T-helper 2 cell treated with Interferon-gamma antibody and Interleukin-4, amounts not matched to agents 5 μg/mL and 100 μg/mL, for 36 hours (primary cell): Measurements from ENCODE around the gene ROBO2.

ENCODE experiments used
- DNase-seq: peaks from one replicate; pipeline ENCODE4 v3.0.0; 2021; ENCODE audit warnings: low spot score
- H3K27ac Mint-ChIP-seq: one replicate; pipeline ENCODE4 v1.8.0; 2021; ENCODE audit warnings: mild to moderate bottlenecking, mixed read lengths
- H3K27me3 Mint-ChIP-seq: one replicate; pipeline ENCODE4 v1.8.0; 2021; ENCODE audit warnings: low read depth, mixed read lengths
- H3K36me3 Mint-ChIP-seq: one replicate; pipeline ENCODE4 v1.8.0; 2021; ENCODE audit warnings: low read depth, mixed read lengths
- H3K4me1 Mint-ChIP-seq: one replicate; pipeline ENCODE4 v1.8.0; 2021; ENCODE audit warnings: low read depth, mixed read lengths
- H3K4me3 Mint-ChIP-seq: one replicate; pipeline ENCODE4 v1.8.0; 2022; ENCODE audit warnings: mild to moderate bottlenecking, moderate library complexity, mixed read lengths
- H3K9me3 Mint-ChIP-seq: one replicate; pipeline ENCODE4 v1.8.0; 2021; ENCODE audit warnings: mixed read lengths

The ROBO2 gene

GRCh38 chr3:77039606-77040171, at the start of gene ROBO2:
TSS of gene ROBO2 (plus strand) at chr3:77040099. CDS start at chr3:77040786, 687 bp downstream.
- Mint-ChIP-seq H3K4me3 (no peak within 1 kb of the TSS), H3K4me1 (no peaks in the 10 kb centered on the region), H3K27ac (no peak within 1 kb of the TSS), H3K9me3 (no peaks in the 10 kb centered on the region), H3K27me3 (peaks cover 22% of the 10 kb centered on the region), H3K36me3 (no peaks in the 10 kb centered on the region)
- no peak for DNase-seq

GRCh38 chr3:76990606-76991005, 49.3 kb upstream of the ROBO2 start:
- Mint-ChIP-seq H3K4me1 (no peaks in the 10 kb centered on the region), H3K27ac (no peak overlapping the region), H3K27me3 (no peaks in the 10 kb centered on the region), H3K36me3 (no peaks in the 10 kb centered on the region), H3K9me3 (peaks cover 12% of the 10 kb centered on the region), H3K4me3 (no peak overlapping the region)
- DNase-seq, result no peak

- H3K4me1 Mint-ChIP-seq, result no peaks in the 10 kb centered on the region
- no peak overlapping the region for H3K27ac Mint-ChIP-seq
- H3K27me3 Mint-ChIP-seq, result no peaks in the 10 kb centered on the region
- no peak for DNase-seq
- no peaks in the 10 kb centered on the region for H3K36me3 Mint-ChIP-seq
- no peak overlapping the region for H3K4me3 Mint-ChIP-seq
- peaks cover 12% of the 10 kb centered on the region for H3K9me3 Mint-ChIP-seq
Observed at GRCh38 chr3:76991165-76991564, 48.7 kb upstream of the ROBO2 start.

GRCh38 chr3:76997733-76998132, 42.2 kb upstream of the ROBO2 start:
- Mint-ChIP-seq H3K9me3 (no peaks in the 10 kb centered on the region), H3K4me1 (no peaks in the 10 kb centered on the region)

GRCh38 chr3:76998555-76998954, 41.3 kb upstream of the ROBO2 start:
- Mint-ChIP-seq H3K27me3 (no peaks in the 10 kb centered on the region), H3K4me3 (no peak overlapping the region), H3K4me1 (no peaks in the 10 kb centered on the region), H3K27ac (no peak overlapping the region), H3K9me3 (no peaks in the 10 kb centered on the region), H3K36me3 (no peaks in the 10 kb centered on the region)
- no peak for DNase-seq

More at GRCh38 chr3:76997733-76998132, 42.2 kb upstream of the ROBO2 start:
- H3K27ac Mint-ChIP-seq, result no peak overlapping the region
- no peak for DNase-seq
- H3K36me3 Mint-ChIP-seq, result no peaks in the 10 kb centered on the region
- no peak overlapping the region for H3K4me3 Mint-ChIP-seq
- no peaks in the 10 kb centered on the region for H3K27me3 Mint-ChIP-seq

GRCh38 chr3:77001062-77001701, 38.7 kb upstream of the ROBO2 start:
- H3K27me3 Mint-ChIP-seq, result no peaks in the 10 kb centered on the region

GRCh38 chr3:77014226-77014625, 25.7 kb upstream of the ROBO2 start:
- H3K36me3 Mint-ChIP-seq, result no peaks in the 10 kb centered on the region
- H3K27me3 Mint-ChIP-seq, result no peaks in the 10 kb centered on the region
- no peak overlapping the region for H3K4me3 Mint-ChIP-seq
- H3K4me1 Mint-ChIP-seq, result no peaks in the 10 kb centered on the region
- DNase-seq, result no peak
- H3K9me3 Mint-ChIP-seq, result peaks cover 22% of the 10 kb centered on the region
- no peak overlapping the region for H3K27ac Mint-ChIP-seq

More at GRCh38 chr3:77001062-77001701, 38.7 kb upstream of the ROBO2 start:
- no peak for DNase-seq
- H3K27ac Mint-ChIP-seq, result no peak overlapping the region
- H3K4me3 Mint-ChIP-seq, result no peak overlapping the region
- no peaks in the 10 kb centered on the region for H3K4me1 Mint-ChIP-seq
- peaks cover 6% of the 10 kb centered on the region for H3K9me3 Mint-ChIP-seq
- no peaks in the 10 kb centered on the region for H3K36me3 Mint-ChIP-seq

- DNase-seq, result no peak
- no peaks in the 10 kb centered on the region for H3K4me1 Mint-ChIP-seq
- H3K27me3 Mint-ChIP-seq, result no peaks in the 10 kb centered on the region
- H3K27ac Mint-ChIP-seq, result no peak overlapping the region
- H3K36me3 Mint-ChIP-seq, result no peaks in the 10 kb centered on the region
- no peak overlapping the region for H3K4me3 Mint-ChIP-seq
- peaks cover 24% of the 10 kb centered on the region for H3K9me3 Mint-ChIP-seq
Observed at GRCh38 chr3:77025471-77025870, 14.4 kb upstream of the ROBO2 start.

GRCh38 chr3:77026904-77027634, 12.8 kb upstream of the ROBO2 start:
- H3K36me3 Mint-ChIP-seq, result no peaks in the 10 kb centered on the region

GRCh38 chr3:77028005-77028404, 11.9 kb upstream of the ROBO2 start:
- H3K4me3 Mint-ChIP-seq, result no peak overlapping the region
- H3K36me3 Mint-ChIP-seq, result no peaks in the 10 kb centered on the region
- H3K27ac Mint-ChIP-seq, result no peak overlapping the region
- H3K9me3 Mint-ChIP-seq, result peaks cover 26% of the 10 kb centered on the region
- H3K27me3 Mint-ChIP-seq, result no peaks in the 10 kb centered on the region
- H3K4me1 Mint-ChIP-seq, result no peaks in the 10 kb centered on the region
- DNase-seq, result no peak

More at GRCh38 chr3:77026904-77027634, 12.8 kb upstream of the ROBO2 start:
- no peak for DNase-seq
- Mint-ChIP-seq H3K27ac (no peak overlapping the region), H3K4me3 (no peak overlapping the region), H3K9me3 (peaks cover 29% of the 10 kb centered on the region), H3K4me1 (no peaks in the 10 kb centered on the region), H3K27me3 (no peaks in the 10 kb centered on the region)

- H3K9me3 Mint-ChIP-seq, result no peaks in the 10 kb centered on the region
- peaks cover 22% of the 10 kb centered on the region for H3K27me3 Mint-ChIP-seq
- no peak overlapping the region for H3K27ac Mint-ChIP-seq
- no peaks in the 10 kb centered on the region for H3K36me3 Mint-ChIP-seq
- DNase-seq, result no peak
- no peaks in the 10 kb centered on the region for H3K4me1 Mint-ChIP-seq
- no peak overlapping the region for H3K4me3 Mint-ChIP-seq
Observed at GRCh38 chr3:77038468-77038929, 1.4 kb upstream of the ROBO2 start.

- no peak overlapping the region for H3K27ac Mint-ChIP-seq
- no peaks in the 10 kb centered on the region for H3K4me1 Mint-ChIP-seq
- H3K27me3 Mint-ChIP-seq, result peaks cover 22% of the 10 kb centered on the region
- H3K4me3 Mint-ChIP-seq, result no peak overlapping the region
- no peaks in the 10 kb centered on the region for H3K36me3 Mint-ChIP-seq
- no peaks in the 10 kb centered on the region for H3K9me3 Mint-ChIP-seq
- DNase-seq, result no peak
Observed at GRCh38 chr3:77038930-77039605, 831 bp upstream of the ROBO2 start.

- no peak overlapping the region for H3K4me3 Mint-ChIP-seq
- H3K36me3 Mint-ChIP-seq, result no peaks in the 10 kb centered on the region
- H3K27me3 Mint-ChIP-seq, result peaks cover 22% of the 10 kb centered on the region
- no peaks in the 10 kb centered on the region for H3K9me3 Mint-ChIP-seq
- no peak for DNase-seq
- H3K27ac Mint-ChIP-seq, result no peak overlapping the region
- H3K4me1 Mint-ChIP-seq, result no peaks in the 10 kb centered on the region
Observed at GRCh38 chr3:77040216-77040615, 317 bp downstream of the ROBO2 start.
